UCSD-AML1 (cell line): ENCODE measurements around the gene OSBPL6.
"Not testable (repeated sequence)": the region's sequence is repeated elsewhere in the genome, so short reads cannot be mapped to it uniquely, and the experiment has no call there.

Experiments used
- DNase-seq: peaks from one replicate; lab custom pipeline; 2025; ENCODE audit not compliant: unreplicated experiment; lab: John Stamatoyannopoulos, UW

Gene OSBPL6

DNA sequence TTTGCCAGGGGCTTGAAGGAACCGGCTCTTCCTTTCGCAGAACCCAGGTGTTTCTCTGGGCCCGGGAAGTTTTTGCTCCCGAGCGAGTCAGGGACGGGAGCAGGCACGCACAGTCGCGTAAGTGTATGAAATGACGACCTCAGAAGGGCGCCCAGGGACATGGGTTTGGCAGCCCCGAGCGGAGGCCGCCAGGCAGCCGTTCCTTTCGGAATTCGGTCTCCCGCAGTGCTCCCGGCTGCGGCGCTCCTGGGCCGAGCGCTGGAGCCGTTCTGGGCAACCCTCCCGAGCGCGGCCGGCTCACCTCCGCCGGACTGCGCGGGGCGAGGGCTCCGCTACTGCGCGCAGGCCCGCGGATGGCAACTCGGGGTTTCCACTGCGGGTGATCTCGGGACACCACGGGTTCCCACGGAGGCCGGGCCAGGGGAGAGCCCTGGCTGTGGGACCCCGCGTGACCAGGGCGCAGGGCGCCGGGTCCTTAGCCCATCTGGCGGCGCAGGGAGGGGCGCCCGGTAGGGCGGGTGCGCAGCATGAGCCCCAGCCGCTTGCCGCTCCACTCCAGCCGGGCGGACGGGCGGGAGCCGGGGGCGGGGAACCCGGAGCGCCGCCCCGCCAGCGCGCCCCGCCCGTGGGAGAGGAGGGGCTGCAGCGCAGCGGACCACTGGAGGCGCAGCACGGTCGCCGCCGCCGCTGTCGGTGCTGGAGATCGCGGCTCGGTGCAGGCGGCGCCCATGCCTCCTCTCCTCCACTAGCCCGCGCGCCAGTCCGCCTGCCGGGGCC lies at the start of gene OSBPL6:
TSS of gene OSBPL6 (plus strand) at position 690 of the 777 bp plus-strand sequence. CDS start 111,673 bp downstream, outside the sequence.
- peak; percentile 90 for DNase-seq

GRCh38 chr2:178152033-178152432 lies 42.3 kb upstream of the OSBPL6 start:
- no peak for DNase-seq

- DNase-seq, result no peak
These were observed 41.8 kb upstream of the OSBPL6 start for GRCh38 chr2:178152542-178152941.

GRCh38 chr2:178152977-178153376 lies 41.3 kb upstream of the OSBPL6 start:
- DNase-seq, result no peak

- not testable (repeated sequence) for DNase-seq
These were observed 40.4 kb upstream of the OSBPL6 start for GRCh38 chr2:178153878-178154277.

- no peak for DNase-seq
These were observed 38.8 kb upstream of the OSBPL6 start for GRCh38 chr2:178155524-178155923.

- DNase-seq, result no peak
These were observed 36.7 kb upstream of the OSBPL6 start for GRCh38 chr2:178157574-178157973.

GRCh38 chr2:178159966-178160365 lies 34.3 kb upstream of the OSBPL6 start:
- no peak for DNase-seq

GRCh38 chr2:178160601-178161000 lies 33.7 kb upstream of the OSBPL6 start:
- no peak for DNase-seq

GRCh38 chr2:178163395-178163794 lies 30.9 kb upstream of the OSBPL6 start:
- no peak for DNase-seq

- DNase-seq, result no peak
These were observed 30.4 kb upstream of the OSBPL6 start for GRCh38 chr2:178163911-178164310.

DNA sequence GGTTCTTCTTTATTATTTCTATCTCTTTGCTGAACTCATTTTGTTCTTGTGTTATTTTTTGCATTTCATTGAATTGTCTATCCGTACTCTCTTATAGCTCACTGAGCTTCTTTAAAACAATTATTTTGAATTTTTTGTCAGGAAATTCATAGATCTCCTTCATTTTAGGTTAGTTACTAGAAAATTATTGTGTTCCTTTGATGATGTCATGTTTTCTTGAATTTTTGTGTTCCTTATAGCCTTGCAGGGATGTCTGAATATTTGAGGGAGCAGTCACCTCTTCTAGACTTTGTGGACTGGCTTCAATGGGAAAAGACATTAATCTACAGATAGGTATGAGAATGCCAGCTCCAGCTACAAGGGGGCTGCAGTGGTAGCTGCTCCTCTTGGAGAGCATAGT lies 20.7 kb upstream of the OSBPL6 start:
- no peak for DNase-seq

DNA sequence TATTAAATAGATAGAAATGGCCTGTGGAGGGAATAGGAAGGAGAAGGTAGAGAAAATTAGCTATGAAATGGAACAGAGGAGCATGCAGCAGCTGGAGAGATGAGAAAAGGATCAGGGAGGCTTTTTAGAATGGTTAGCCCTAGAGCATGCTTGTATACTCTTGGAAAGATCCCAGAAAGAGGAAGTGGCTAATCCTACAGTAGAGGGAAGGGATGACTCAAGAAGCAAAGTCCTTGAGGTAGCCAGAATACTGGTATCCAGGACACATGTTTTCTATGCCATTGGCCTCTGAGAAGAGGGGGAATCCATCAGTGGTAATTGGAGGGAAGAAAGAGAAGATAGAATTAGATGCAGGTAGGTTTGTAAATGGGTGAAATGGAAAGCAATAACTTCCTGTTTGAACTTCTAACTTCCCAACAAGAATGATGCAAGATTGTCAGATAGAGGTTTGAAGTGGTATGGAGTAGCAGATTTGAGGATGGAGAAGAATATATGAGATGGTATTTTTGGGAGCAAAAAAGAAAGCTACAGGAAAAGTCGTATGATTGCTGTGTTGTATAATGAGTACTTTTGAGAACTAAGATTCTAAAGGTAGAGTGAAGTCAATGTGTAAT lies 17.1 kb upstream of the OSBPL6 start:
- no peak for DNase-seq

GRCh38 chr2:178180648-178181047 lies 13.7 kb upstream of the OSBPL6 start:
- not testable (repeated sequence) for DNase-seq

DNA sequence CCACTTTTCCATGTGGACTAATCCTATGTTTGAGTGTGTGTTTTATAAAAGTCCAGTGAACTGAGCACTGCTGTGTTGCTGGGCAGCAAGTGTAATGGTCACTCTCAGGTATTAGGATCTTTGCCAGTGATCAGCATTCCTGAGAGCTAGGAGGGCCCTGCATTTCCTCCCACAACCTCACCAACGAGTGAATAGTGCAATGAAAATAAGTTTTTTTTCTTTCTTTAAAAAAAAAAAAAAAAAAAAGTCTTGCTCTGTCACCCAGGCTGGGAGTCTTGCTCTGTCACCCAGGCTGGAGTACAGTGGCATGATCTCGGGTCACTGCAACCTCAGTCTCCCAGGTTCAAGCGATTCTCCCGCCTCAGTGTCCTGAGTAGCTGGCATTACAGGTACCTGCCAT lies 6.5 kb upstream of the OSBPL6 start:
- no peak for DNase-seq

GRCh38 chr2:178188466-178188865 lies 5.8 kb upstream of the OSBPL6 start:
- no peak for DNase-seq

DNA sequence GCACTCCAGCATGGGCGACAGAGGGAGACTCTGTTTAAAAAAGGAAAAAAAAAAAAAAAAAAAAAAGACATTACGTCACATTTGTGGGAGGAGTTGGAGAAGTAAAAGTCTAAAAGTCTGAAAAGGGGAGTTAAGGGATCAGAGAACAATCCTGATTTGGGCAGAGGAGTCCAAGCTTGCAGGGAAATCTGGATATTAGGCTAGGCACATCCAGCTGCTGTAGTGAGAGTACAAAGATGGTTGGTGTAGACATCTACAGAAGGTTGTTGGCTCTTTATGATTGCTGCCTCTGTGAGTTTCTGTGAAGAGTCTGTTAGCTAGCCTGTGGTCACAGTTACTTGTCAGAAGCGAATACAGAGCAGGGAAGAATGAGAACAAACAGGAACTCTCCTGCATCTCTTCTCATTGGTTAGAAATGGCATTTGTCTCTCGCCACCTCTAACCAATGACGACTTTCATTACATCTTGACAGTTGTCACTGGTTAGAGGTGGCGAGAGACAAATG lies 3.3 kb upstream of the OSBPL6 start:
- no peak for DNase-seq

DNA sequence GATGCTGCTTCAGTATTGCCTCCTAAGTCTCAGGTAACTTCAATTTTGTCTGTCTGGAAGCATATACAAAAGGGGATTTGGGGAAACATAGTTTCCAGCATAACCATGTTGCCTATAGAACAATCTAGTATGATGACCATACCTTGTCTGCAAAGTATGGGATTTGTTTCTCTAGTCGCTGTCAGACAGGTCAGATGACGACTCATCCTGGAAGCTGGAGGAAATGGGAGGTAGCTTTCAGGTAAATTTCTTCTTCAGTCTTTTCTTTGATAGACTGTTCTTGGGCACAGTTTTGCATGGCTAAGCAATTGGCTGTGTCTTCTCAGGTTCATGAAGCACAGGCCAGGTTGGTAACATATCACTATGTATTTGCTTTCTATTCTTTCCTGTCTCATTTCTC lies 2.8 kb upstream of the OSBPL6 start:
- no peak for DNase-seq

DNA sequence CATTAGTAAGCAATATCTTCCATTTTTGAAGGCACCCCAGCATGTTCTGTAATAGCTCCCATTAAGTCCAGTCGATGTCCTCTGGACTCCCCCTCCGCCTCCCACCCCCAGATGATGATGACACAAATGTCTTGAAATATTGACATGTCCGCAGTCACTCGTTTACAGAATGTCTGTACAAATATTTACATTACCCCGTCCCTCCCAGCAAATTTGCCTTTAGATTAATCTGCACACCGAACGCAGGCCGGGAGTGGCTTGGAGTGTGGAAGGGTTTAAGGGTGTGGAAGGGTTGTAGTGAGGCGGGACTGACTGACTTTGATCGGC lies 853 bp upstream of the OSBPL6 start:
- no peak for DNase-seq

- DNase-seq, result peak; percentile 63
These were observed 483 bp downstream of the OSBPL6 start for GRCh38 chr2:178194600-178195389.

DNA sequence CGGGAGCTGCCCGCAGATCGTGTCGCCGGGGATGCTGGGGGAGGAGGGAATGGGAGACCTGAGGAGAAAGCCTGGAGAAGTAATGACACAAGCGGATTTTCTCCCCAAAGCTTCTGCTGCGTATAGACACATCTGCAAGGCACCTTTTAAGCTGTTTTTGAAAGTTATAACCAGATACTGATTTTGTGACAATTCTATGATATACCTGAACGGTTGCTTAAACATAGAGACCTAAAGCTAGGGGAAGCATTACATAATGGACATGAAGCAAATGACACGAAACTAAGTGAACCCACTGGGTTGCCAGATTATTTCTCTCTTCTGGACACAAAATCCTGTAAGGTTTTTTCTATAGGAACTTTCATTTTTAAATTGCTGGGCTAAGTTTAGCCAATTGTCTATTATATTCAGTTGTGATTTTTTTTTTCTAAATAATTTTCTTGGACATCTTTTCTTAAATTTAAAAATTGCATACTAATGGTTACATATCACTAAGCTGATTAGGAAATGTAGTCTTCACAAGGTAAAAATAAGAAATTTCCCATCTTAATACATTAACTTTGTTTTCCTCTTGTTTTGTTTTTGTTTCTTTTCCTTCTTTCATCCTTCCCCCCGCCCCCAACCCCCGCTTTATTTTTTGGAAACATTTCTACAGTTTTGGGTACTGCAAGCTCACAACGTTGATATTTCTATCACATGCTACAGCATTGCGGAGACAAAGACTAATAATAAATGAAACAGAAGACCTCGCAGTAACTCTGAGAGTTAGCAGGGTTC lies 1.3 kb downstream of the OSBPL6 start:
- DNase-seq, result no peak
